MG63 (cell line): ENCODE data around the gene CYB5R2. TPM values are rescaled to one million over a fixed set of nuclear protein-coding genes. Genes with fewer than 3 reads are reported as not detected.

Experiments
- DNase-seq: peaks from one replicate; pipeline ENCODE4 v3.0.0-alpha.2; 2020
- H3K27me3 ChIP-seq: fragments of 250-450 bp; sonication (Bioruptor Pico); 2 replicates; pipeline ENCODE4 v1.5.1; 2020; ENCODE audit warnings: mild to moderate bottlenecking, moderate library complexity
- H3K36me3 ChIP-seq: fragments of 250-450 bp; sonication (Bioruptor Pico); 2 replicates; pipeline ENCODE4 v1.5.1; 2020; ENCODE audit warnings: mild to moderate bottlenecking, moderate library complexity
- H3K4me3 ChIP-seq: fragments of 250-450 bp; sonication (Bioruptor Pico); 2 replicates; pipeline ENCODE4 v1.5.1; 2020; ENCODE audit warnings: mild to moderate bottlenecking, moderate library complexity
- H3K9me3 ChIP-seq: fragments of 250-450 bp; sonication (Bioruptor Pico); 2 replicates; pipeline ENCODE4 v1.5.1; 2020; ENCODE audit warnings: mild to moderate bottlenecking, moderate library complexity
- total RNA-seq: library from RNA; depleted of rRNA; stranded (reverse); fragments of >200 nt; shearing (Covaris generic); gene quantifications from 2 replicates; pipeline ENCODE4 v1.2.3, GENCODE V29; 2014; ENCODE audit warnings: low replicate concordance; rRNA removed

The CYB5R2 gene
- total RNA-seq, 1 experiment from 2014 or later = 20.2 TPM

GRCh38 chr11:7622721-7623120, 50.6 kb downstream of the CYB5R2 start:
- no peak overlapping the region for H3K4me3 ChIP-seq
- H3K27me3 ChIP-seq = no peaks in the 10 kb centered on the region
- no peak for DNase-seq
- no peaks in the 10 kb centered on the region for H3K36me3 ChIP-seq
- H3K9me3 ChIP-seq = no peaks in the 10 kb centered on the region

- no peaks in the 10 kb centered on the region for H3K9me3 ChIP-seq
- H3K36me3 ChIP-seq = no peaks in the 10 kb centered on the region
- no peak overlapping the region for H3K4me3 ChIP-seq
- no peak for DNase-seq
- H3K27me3 ChIP-seq = no peaks in the 10 kb centered on the region
Observed at GRCh38 chr11:7621554-7621953, 51.7 kb downstream of the CYB5R2 start.

- Histone ChIP-seq H3K27me3 (no peaks in the 10 kb centered on the region), H3K9me3 (no peaks in the 10 kb centered on the region), H3K4me3 (no peak overlapping the region), H3K36me3 (no peaks in the 10 kb centered on the region)
- no peak for DNase-seq
Observed at GRCh38 chr11:7621090-7621489, 52.2 kb downstream of the CYB5R2 start.

GRCh38 chr11:7619322-7619721, 54.0 kb downstream of the CYB5R2 start:
- no peak overlapping the region for H3K4me3 ChIP-seq
- H3K36me3 ChIP-seq = no peaks in the 10 kb centered on the region
- no peak for DNase-seq
- no peaks in the 10 kb centered on the region for H3K27me3 ChIP-seq
- no peaks in the 10 kb centered on the region for H3K9me3 ChIP-seq

GRCh38 chr11:7617032-7617431, 56.3 kb downstream of the CYB5R2 start:
- Histone ChIP-seq H3K4me3 (no peak overlapping the region), H3K9me3 (no peaks in the 10 kb centered on the region), H3K36me3 (no peaks in the 10 kb centered on the region), H3K27me3 (no peaks in the 10 kb centered on the region)
- no peak for DNase-seq

Other genes with a start within 250 kb of the CYB5R2 start
- not detected in 2 replicates for gene OLFML1, start 188.0 kb downstream of the CYB5R2 start, total RNA-seq
- 0.12 and 12.3 TPM in 2 replicates for gene PPFIBP2, start 159.5 kb downstream of the CYB5R2 start, total RNA-seq
- not detected in 2 replicates for gene OVCH2, start 33.0 kb upstream of the CYB5R2 start, total RNA-seq
- gene OR5P2, start 123.4 kb upstream of the CYB5R2 start, total RNA-seq = not detected in 2 replicates
- not detected in 2 replicates for gene OR5P3, start 157.3 kb upstream of the CYB5R2 start, total RNA-seq